Endodermal cell (in vitro differentiated cells): ENCODE data around the gene ABLIM3. TPM values are rescaled to one million over a fixed set of nuclear protein-coding genes. Genes with fewer than 3 reads are reported as not detected.

Experiments used
- DNase-seq: peaks from one replicate; pipeline ENCODE4 v3.0.0-alpha.2; 2017
- H3K27ac ChIP-seq: 2 replicates; pipeline ENCODE4 v1.5.1; 2013; ENCODE audit warnings: mild to moderate bottlenecking, low read depth, low read length, moderate library complexity
- H3K27me3 ChIP-seq: 2 replicates; pipeline ENCODE4 v1.6.1; 2013; ENCODE audit warnings: mild to moderate bottlenecking, low read length, moderate library complexity; ENCODE audit not compliant: insufficient read depth, control insufficient read depth, poor library complexity, severe bottlenecking
- H3K36me3 ChIP-seq: 2 replicates; pipeline ENCODE4 v1.7.0; 2013; ENCODE audit warnings: mild to moderate bottlenecking, low read length, moderate library complexity; ENCODE audit not compliant: control insufficient read depth, insufficient read depth
- H3K4me1 ChIP-seq: one replicate; pipeline ENCODE4 v1.7.0; 2013; ENCODE audit warnings: low read length; ENCODE audit not compliant: control insufficient read depth, insufficient read depth
- H3K4me3 ChIP-seq: 2 replicates; pipeline ENCODE4 v1.5.1; 2013; ENCODE audit warnings: mild to moderate bottlenecking, low read length, moderate library complexity
- H3K9ac ChIP-seq: 2 replicates; pipeline ENCODE4 v1.6.1; 2013; ENCODE audit warnings: mild to moderate bottlenecking, low read length, moderate library complexity; ENCODE audit not compliant: poor library complexity, severe bottlenecking; ENCODE audit errors: extremely low read depth
- H3K9me3 ChIP-seq: 2 replicates; pipeline ENCODE4 v1.6.1; 2013; ENCODE audit warnings: mild to moderate bottlenecking, low read length, moderate library complexity; ENCODE audit not compliant: control insufficient read depth
- H3K27ac Mint-ChIP-seq: 2 replicates; pipeline ENCODE4 v1.8.0; 2020; ENCODE audit warnings: mixed read lengths
- H3K27me3 Mint-ChIP-seq: 2 replicates; pipeline ENCODE4 v1.8.0; 2021; ENCODE audit warnings: mild to moderate bottlenecking, mixed read lengths; ENCODE audit not compliant: insufficient read depth
- H3K36me3 Mint-ChIP-seq: 2 replicates; pipeline ENCODE4 v1.8.0; 2020; ENCODE audit warnings: low read depth, mixed read lengths
- H3K4me1 Mint-ChIP-seq: 2 replicates; pipeline ENCODE4 v1.8.0; 2020; ENCODE audit warnings: mixed read lengths
- H3K4me3 Mint-ChIP-seq: 2 replicates; pipeline ENCODE4 v1.8.0; 2020; ENCODE audit warnings: mild to moderate bottlenecking, moderate library complexity, mixed read lengths
- H3K9me3 Mint-ChIP-seq: 2 replicates; pipeline ENCODE4 v1.8.0; 2020; ENCODE audit warnings: mild to moderate bottlenecking, mixed read lengths
- CTCF ChIP-seq: fragments of 200-600 bp; sonication (generic); conservative IDR thresholded peaks from 2 replicates; pipeline ENCODE4 v1.5.0; 2021; ENCODE audit warnings: antibody characterized with exemption, mild to moderate bottlenecking
- WGBS, 2 experiments: methylation state at CpG; one replicate each; pipeline versions ENCODE4 v1.1.5 to v1.1.7; 2013; ENCODE audit warnings: missing lambda C conversion rate in 2 of 2, mixed read lengths in 1 of 2; ENCODE audit not compliant: insufficient coverage in 1 of 2, insufficient read length in 1 of 2; 5-methylcytosine and 5-hydroxymethylcytosine counted together
- total RNA-seq, 2 donors: library from RNA; stranded (reverse); fragmentation: NEBNext Ultra II Directional in 1 of 2; extraction: Animal tissue kit (Norgen Biotek cat#: 25700) in 1 of 2; gene quantifications; 2 replicates in 1 of 2; 3 replicates in 1 of 2; pipeline ENCODE4 v1.2.1, GENCODE V29; 2021

ABLIM3 gene
- total RNA-seq, 2 donors from 2014 or later, result 0.24 to 0.66 TPM

DNA sequence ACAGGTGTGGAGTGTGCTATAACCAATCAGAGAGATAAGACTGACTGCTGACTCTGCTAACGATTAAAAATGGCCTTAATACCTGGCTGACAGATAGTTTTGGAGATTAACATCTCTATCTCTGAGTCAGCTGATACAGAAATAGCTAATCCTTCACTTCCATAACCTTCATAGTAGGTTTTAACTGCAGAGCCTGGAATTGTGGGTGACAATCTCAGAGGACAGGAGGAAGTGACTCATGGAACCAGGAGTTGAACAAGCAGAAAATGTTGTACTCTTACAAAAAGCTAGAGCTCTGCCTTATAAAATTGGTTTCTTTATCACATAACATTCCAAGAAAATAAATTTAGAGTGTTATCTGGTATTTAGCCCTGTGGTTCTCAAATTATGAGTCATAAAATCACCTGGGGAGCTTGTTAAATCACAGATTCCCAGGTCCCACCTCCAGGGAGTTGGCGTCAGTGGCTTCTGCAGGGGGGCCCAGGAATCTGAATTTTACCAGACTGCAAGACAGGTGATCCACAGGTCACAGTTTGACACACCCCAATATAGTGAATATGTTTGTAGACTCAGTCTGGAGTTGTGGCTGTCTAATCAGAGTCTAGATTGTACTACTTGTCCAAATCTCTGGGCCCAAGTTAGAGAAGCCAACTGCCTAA, 86.0 kb downstream of the ABLIM3 start:
- H3K27ac ChIP-seq, result no peak overlapping the region
- Mint-ChIP-seq H3K36me3 (no peaks in the 10 kb centered on the region), H3K27ac (no peak overlapping the region), H3K9me3 (no peaks in the 10 kb centered on the region), H3K27me3 (peaks cover 4% of the 10 kb centered on the region), H3K4me1 (peaks cover 6% of the 10 kb centered on the region), H3K4me3 (no peak overlapping the region)
- H3K4me1 ChIP-seq, result peaks cover 5% of the 10 kb centered on the region
- no peak for TF ChIP-seq CTCF
- 82% methylated on average over 2 of the region's 2 CpGs; no CpG with 5 or more reads in 1 of the 2 experiments for WGBS, 2 experiments
- H3K4me3 ChIP-seq, result no peak overlapping the region
- H3K27me3 ChIP-seq, result no peaks in the 10 kb centered on the region
- no peak overlapping the region for H3K9ac ChIP-seq
- H3K9me3 ChIP-seq, result no peaks in the 10 kb centered on the region
- H3K36me3 ChIP-seq, result no peaks in the 10 kb centered on the region
- no peak for DNase-seq

- peaks cover 5% of the 10 kb centered on the region for H3K4me1 ChIP-seq
- peaks cover 9% of the 10 kb centered on the region for H3K27me3 Mint-ChIP-seq
- H3K36me3 ChIP-seq, result no peaks in the 10 kb centered on the region
- H3K4me3 ChIP-seq, result no peak overlapping the region
- no peak overlapping the region for H3K4me3 Mint-ChIP-seq
- no peak overlapping the region for H3K27ac Mint-ChIP-seq
- no peaks in the 10 kb centered on the region for H3K9me3 ChIP-seq
- peaks cover 10% of the 10 kb centered on the region for H3K27me3 ChIP-seq
- no peak overlapping the region for H3K9ac ChIP-seq
- TF ChIP-seq CTCF, result peak; percentile 82
- H3K9me3 Mint-ChIP-seq, result no peaks in the 10 kb centered on the region
- no peaks in the 10 kb centered on the region for H3K36me3 Mint-ChIP-seq
- H3K4me1 Mint-ChIP-seq, result peaks cover 6% of the 10 kb centered on the region
- no peak overlapping the region for H3K27ac ChIP-seq
- WGBS, 2 experiments, result 46 to 73% methylated on average over 2 to 5 of the region's 5 CpGs
- peak; percentile 71 for DNase-seq
Observed at GRCh38 chr5:149228618-149229297, 87.5 kb downstream of the ABLIM3 start.

GRCh38 chr5:149229298-149229937, 88.1 kb downstream of the ABLIM3 start:
- peaks cover 10% of the 10 kb centered on the region for H3K27me3 Mint-ChIP-seq
- Histone ChIP-seq H3K36me3 (no peaks in the 10 kb centered on the region), H3K4me1 (peaks cover 5% of the 10 kb centered on the region), H3K9me3 (no peaks in the 10 kb centered on the region), H3K4me3 (no peak overlapping the region), H3K27me3 (peaks cover 16% of the 10 kb centered on the region), H3K27ac (no peak overlapping the region), H3K9ac (no peak overlapping the region)
- peaks cover 6% of the 10 kb centered on the region for H3K4me1 Mint-ChIP-seq
- H3K9me3 Mint-ChIP-seq, result no peaks in the 10 kb centered on the region
- H3K36me3 Mint-ChIP-seq, result no peaks in the 10 kb centered on the region
- H3K4me3 Mint-ChIP-seq, result no peak overlapping the region
- no peak overlapping the region for H3K27ac Mint-ChIP-seq
- DNase-seq, result no peak
- WGBS, 2 experiments, result 79 to 82% methylated on average over 4 to 6 of the region's 6 CpGs
- no peak for TF ChIP-seq CTCF
